Endometrium (tissue), 2 donors: ENCODE results near the gene LTBP4.
"Not testable (repeated sequence)": the region's sequence is repeated elsewhere in the genome, so short reads cannot be mapped to it uniquely, and the experiment has no call there.

ENCODE experiments used
- FAIRE-seq: peaks from 2 replicates; lab custom pipeline; 2012; peaks lifted over from hg19 to GRCh38; lab: Jason Lieb, UNC
- donor health status: control.
- donor health status: control.

Gene LTBP4

GRCh38 chr19:40601134-40601974 is at the start of gene LTBP4:
Gene LTBP4, plus strand, starts transcription at chr19:40601369. Its CDS starts 19 bp downstream, at chr19:40601388.
- no peak for FAIRE-seq

- FAIRE-seq = no peak
Measured at GRCh38 chr19:40552848-40553247, 48.3 kb upstream of the LTBP4 start.

GRCh38 chr19:40553885-40554857 is 47.0 kb upstream of the LTBP4 start:
- no peak for FAIRE-seq

- FAIRE-seq = no peak
Measured at GRCh38 chr19:40555978-40556689, 45.0 kb upstream of the LTBP4 start.

GRCh38 chr19:40556953-40557530 is 44.1 kb upstream of the LTBP4 start:
- FAIRE-seq = no peak

- FAIRE-seq = no peak
Measured at GRCh38 chr19:40559394-40559793, 41.8 kb upstream of the LTBP4 start.

- no peak for FAIRE-seq
Measured at GRCh38 chr19:40560092-40560507, 41.1 kb upstream of the LTBP4 start.

GRCh38 chr19:40561947-40562346 is 39.2 kb upstream of the LTBP4 start:
- no peak for FAIRE-seq

- not testable (repeated sequence) for FAIRE-seq
Measured at GRCh38 chr19:40564535-40564934, 36.6 kb upstream of the LTBP4 start.

- no peak for FAIRE-seq
Measured at GRCh38 chr19:40565355-40565754, 35.8 kb upstream of the LTBP4 start.

GRCh38 chr19:40565910-40566495 is 35.2 kb upstream of the LTBP4 start:
- FAIRE-seq = no peak

GRCh38 chr19:40567040-40567749 is 34.0 kb upstream of the LTBP4 start:
- FAIRE-seq = no peak

- no peak for FAIRE-seq
Measured at GRCh38 chr19:40567750-40568494, 33.2 kb upstream of the LTBP4 start.

GRCh38 chr19:40570313-40571004 is 30.7 kb upstream of the LTBP4 start:
- peak; percentile 63 for FAIRE-seq

- FAIRE-seq = no peak
Measured at GRCh38 chr19:40571005-40571318, 30.2 kb upstream of the LTBP4 start.

GRCh38 chr19:40571831-40572495 is 29.2 kb upstream of the LTBP4 start:
- FAIRE-seq = no peak

GRCh38 chr19:40575326-40575725 is 25.8 kb upstream of the LTBP4 start:
- FAIRE-seq = no peak

- FAIRE-seq = no peak
Measured at GRCh38 chr19:40576151-40576584, 25.0 kb upstream of the LTBP4 start.
